GM21529 (cell line): Measurements from ENCODE around the gene SPON1.
"Not testable (repeated sequence)": the region's sequence is repeated elsewhere in the genome, so short reads cannot be mapped to it uniquely, and the experiment has no call there.

Experiments used
- ATAC-seq: cut with Tn5 transposase; IDR thresholded peaks from one replicate; pipeline ENCODE4 v1.9.1; 2021; ENCODE audit not compliant: unreplicated experiment

The SPON1 gene

GRCh38 chr11:14261066-14261465, 298.5 kb downstream of the SPON1 start:
- ATAC-seq = no peak

GRCh38 chr11:14262271-14262846, 299.8 kb downstream of the SPON1 start:
- ATAC-seq = no peak

GRCh38 chr11:14264966-14265365, 302.4 kb downstream of the SPON1 start:
- no peak for ATAC-seq

- no peak for ATAC-seq
Observed at GRCh38 chr11:14266622-14267021, 304.1 kb downstream of the SPON1 start.

GRCh38 chr11:14267861-14268635, 305.5 kb downstream of the SPON1 start:
- ATAC-seq = no peak

GRCh38 chr11:14269692-14270573, 307.4 kb downstream of the SPON1 start:
- ATAC-seq = peak; percentile 41

- peak; percentile 74 for ATAC-seq
Observed at GRCh38 chr11:14270690-14271542, 308.4 kb downstream of the SPON1 start.

- ATAC-seq = no peak
Observed at GRCh38 chr11:14273895-14274294, 311.4 kb downstream of the SPON1 start.

GRCh38 chr11:14275076-14275475, 312.6 kb downstream of the SPON1 start:
- no peak for ATAC-seq

GRCh38 chr11:14278869-14279268, 316.3 kb downstream of the SPON1 start:
- ATAC-seq = not testable (repeated sequence)

GRCh38 chr11:14288189-14288935, 325.8 kb downstream of the SPON1 start:
- ATAC-seq = no peak

GRCh38 chr11:14290422-14290821, 327.9 kb downstream of the SPON1 start:
- ATAC-seq = no peak

- ATAC-seq = no peak
Observed at GRCh38 chr11:14299921-14300320, 337.4 kb downstream of the SPON1 start.

GRCh38 chr11:14300661-14301304, 338.3 kb downstream of the SPON1 start:
- peak; percentile 87 for ATAC-seq

- ATAC-seq = no peak
Observed at GRCh38 chr11:14304601-14305000, 342.1 kb downstream of the SPON1 start.

GRCh38 chr11:14305649-14306048, 343.1 kb downstream of the SPON1 start:
- ATAC-seq = no peak

GRCh38 chr11:14306481-14306880, 344.0 kb downstream of the SPON1 start:
- ATAC-seq = no peak

- peak; percentile 42 for ATAC-seq
Observed at GRCh38 chr11:14308114-14308896, 345.8 kb downstream of the SPON1 start.

GRCh38 chr11:14308897-14309387, 346.4 kb downstream of the SPON1 start:
- ATAC-seq = peak; percentile 41
